ENCODE measurements around the gene RHBDD2. TPM values are rescaled to one million over a fixed set of nuclear protein-coding genes. Genes with fewer than 3 reads are reported as not detected.
"Not testable (repeated sequence)": the region's sequence is repeated elsewhere in the genome, so short reads cannot be mapped to it uniquely, and the experiment has no call there.

Gene RHBDD2
- polyA plus RNA-seq, 3 donors, result 34.1 to 54.6 (median 53.1) TPM

DNA sequence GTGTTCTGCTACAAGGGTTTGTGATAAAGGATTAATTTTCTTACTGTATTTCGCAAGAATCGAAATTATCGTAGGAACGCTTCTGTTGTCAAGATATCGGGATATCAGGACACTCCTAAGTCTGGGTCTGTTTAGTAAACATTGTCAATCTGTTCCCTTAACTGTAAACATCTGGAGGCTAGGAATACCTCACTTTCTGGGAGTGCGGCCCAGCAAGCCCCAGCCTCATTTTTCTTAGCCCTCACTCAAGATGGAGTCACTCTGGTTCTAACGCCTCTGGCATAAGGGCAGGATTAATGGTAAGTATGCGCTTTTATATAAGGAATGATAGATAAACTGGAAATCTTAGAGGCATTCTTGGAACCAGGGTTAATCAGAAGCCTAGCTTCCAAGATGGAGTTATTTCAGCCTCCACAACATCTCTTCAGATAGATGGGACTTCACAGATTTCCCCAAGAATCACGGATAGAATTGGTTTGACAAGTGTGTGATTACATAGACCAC, 35.2 kb upstream of the RHBDD2 start:
- peak overlapping the region in 6 of 7 donors; percentile 92 to 98 (median 96) for H3K27ac Mint-ChIP-seq
- intact Hi-C loops (cut with micrococcal nuclease), result loop anchor here in 1 of 2 donors (2.0 kb wide), 1 partner anchor 71 kb away; the partner anchor contains the start of gene POR
- H3K36me3 ChIP-seq (replicated peaks in 1 of 2; ENCODE audit: control insufficient read depth in 1 of 2, insufficient read depth in 2 of 2, low read length in 2 of 2), result no peaks in the 10 kb centered on the region
- peaks cover 34% of the 10 kb centered on the region for H3K4me1 Mint-ChIP-seq
- no peak for DNase-seq
- no peaks in the 10 kb centered on the region for H3K9me3 ChIP-seq (replicated peaks in 1 of 2; ENCODE audit: control insufficient read depth in 1 of 2, insufficient read depth in 1 of 2, low read length in 2 of 2)
- H3K4me3 Mint-ChIP-seq, result no peak overlapping the region
- no peak overlapping the region for H3K4me3 ChIP-seq (replicated peaks in 1 of 3; ENCODE audit: low read depth in 2 of 3, low read length in 3 of 3)
- no peak overlapping the region for H2AFZ ChIP-seq (ENCODE audit: insufficient read depth, low read depth, low read length, poor library complexity, severe bottlenecking)
- peaks cover 0 to 4% of the 10 kb centered on the region in 2 donors for H3K36me3 Mint-ChIP-seq
- H3K79me2 ChIP-seq (ENCODE audit: insufficient read depth, low read length), result no peaks in the 10 kb centered on the region
- no peaks in the 10 kb centered on the region for H4K20me1 ChIP-seq (ENCODE audit: insufficient read depth, low read length)
- peaks cover 0 to 4% (median 0%) of the 10 kb centered on the region in 7 donors for H3K9me3 Mint-ChIP-seq
- no peaks in the 10 kb centered on the region for H3K27me3 ChIP-seq (ENCODE audit: control insufficient read depth in 2 of 2, insufficient read depth in 2 of 2, low read length in 2 of 2)
- no peak overlapping the region for H3K4me2 ChIP-seq (replicated peaks; ENCODE audit: extremely low read depth, low read length, poor library complexity, severe bottlenecking)
- H3K9ac ChIP-seq (ENCODE audit: insufficient read depth, low read length, poor library complexity, severe bottlenecking), result no peak overlapping the region
- TF ChIP-seq, protein P1, sequence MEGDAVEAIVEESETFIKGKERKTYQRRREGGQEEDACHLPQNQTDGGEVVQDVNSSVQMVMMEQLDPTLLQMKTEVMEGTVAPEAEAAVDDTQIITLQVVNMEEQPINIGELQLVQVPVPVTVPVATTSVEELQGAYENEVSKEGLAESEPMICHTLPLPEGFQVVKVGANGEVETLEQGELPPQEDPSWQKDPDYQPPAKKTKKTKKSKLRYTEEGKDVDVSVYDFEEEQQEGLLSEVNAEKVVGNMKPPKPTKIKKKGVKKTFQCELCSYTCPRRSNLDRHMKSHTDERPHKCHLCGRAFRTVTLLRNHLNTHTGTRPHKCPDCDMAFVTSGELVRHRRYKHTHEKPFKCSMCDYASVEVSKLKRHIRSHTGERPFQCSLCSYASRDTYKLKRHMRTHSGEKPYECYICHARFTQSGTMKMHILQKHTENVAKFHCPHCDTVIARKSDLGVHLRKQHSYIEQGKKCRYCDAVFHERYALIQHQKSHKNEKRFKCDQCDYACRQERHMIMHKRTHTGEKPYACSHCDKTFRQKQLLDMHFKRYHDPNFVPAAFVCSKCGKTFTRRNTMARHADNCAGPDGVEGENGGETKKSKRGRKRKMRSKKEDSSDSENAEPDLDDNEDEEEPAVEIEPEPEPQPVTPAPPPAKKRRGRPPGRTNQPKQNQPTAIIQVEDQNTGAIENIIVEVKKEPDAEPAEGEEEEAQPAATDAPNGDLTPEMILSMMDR (IDR thresholded peaks at IDR 0.05), result no peak
- H3K4me1 ChIP-seq (ENCODE audit: control insufficient read depth in 1 of 2, insufficient read depth in 2 of 2, low read length in 2 of 2), result peaks cover 35 to 40% of the 10 kb centered on the region in 2 donors
- peak overlapping the region in 1 of 2 donors; percentile 72 for H3K27ac ChIP-seq (ENCODE audit: low read depth in 1 of 2, low read length in 2 of 2)
- WGBS (ENCODE audit: insufficient coverage), result 85% methylated on average over 6 of the region's 9 CpGs
- H3K27me3 Mint-ChIP-seq (ENCODE audit: low read depth in 3 of 3), result peaks cover 0 to 3% (median 3%) of the 10 kb centered on the region in 3 donors

DNA sequence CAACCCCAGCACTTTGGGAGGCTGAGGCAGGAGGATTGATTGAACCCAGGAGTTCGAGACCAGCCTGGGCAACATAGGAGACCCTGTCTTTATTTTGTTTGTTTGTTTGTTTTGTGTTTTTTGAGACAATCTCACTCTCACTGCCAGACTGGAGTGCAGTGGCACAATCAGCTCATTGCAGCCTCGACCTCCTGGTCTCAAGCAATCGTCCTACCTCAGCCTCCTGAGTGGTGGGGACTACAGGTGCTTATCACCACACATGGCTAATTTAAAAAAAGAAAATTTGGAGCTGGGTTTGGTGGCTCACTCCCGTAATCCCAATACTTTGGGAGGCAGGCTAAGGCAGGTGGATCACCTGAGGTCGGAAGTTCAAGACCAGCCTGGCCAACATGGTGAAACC, 34.7 kb upstream of the RHBDD2 start:
- Mint-ChIP-seq H3K36me3 (peaks cover 0 to 4% of the 10 kb centered on the region in 2 donors), H3K4me3 (no peak overlapping the region), H3K27me3 (ENCODE audit: low read depth in 3 of 3) (peaks cover 0 to 3% (median 3%) of the 10 kb centered on the region in 3 donors), H3K9me3 (peaks cover 0 to 4% (median 0%) of the 10 kb centered on the region in 7 donors), H3K4me1 (peaks cover 38% of the 10 kb centered on the region), H3K27ac (peak overlapping the region in 5 of 7 donors; percentile 75 to 98 (median 93))
- no peaks in the 10 kb centered on the region for H4K20me1 ChIP-seq (ENCODE audit: insufficient read depth, low read length)
- no peaks in the 10 kb centered on the region for H3K36me3 ChIP-seq (replicated peaks in 1 of 2; ENCODE audit: control insufficient read depth in 1 of 2, insufficient read depth in 2 of 2, low read length in 2 of 2)
- H3K4me1 ChIP-seq (ENCODE audit: control insufficient read depth in 1 of 2, insufficient read depth in 2 of 2, low read length in 2 of 2), result peaks cover 39 to 45% of the 10 kb centered on the region in 2 donors
- no peak overlapping the region for H3K27ac ChIP-seq (ENCODE audit: low read depth in 1 of 2, low read length in 2 of 2)
- no peak overlapping the region for H3K9ac ChIP-seq (ENCODE audit: insufficient read depth, low read length, poor library complexity, severe bottlenecking)
- H2AFZ ChIP-seq (ENCODE audit: insufficient read depth, low read depth, low read length, poor library complexity, severe bottlenecking), result no peak overlapping the region
- no peak overlapping the region for H3K4me3 ChIP-seq (replicated peaks in 1 of 3; ENCODE audit: low read depth in 2 of 3, low read length in 3 of 3)
- no peak overlapping the region for H3K4me2 ChIP-seq (replicated peaks; ENCODE audit: extremely low read depth, low read length, poor library complexity, severe bottlenecking)
- H3K27me3 ChIP-seq (ENCODE audit: control insufficient read depth in 2 of 2, insufficient read depth in 2 of 2, low read length in 2 of 2), result no peaks in the 10 kb centered on the region
- intact Hi-C loops (cut with micrococcal nuclease), result no loop called here
- TF ChIP-seq, protein P1 (IDR thresholded peaks at IDR 0.05), result no peak
- no peaks in the 10 kb centered on the region for H3K79me2 ChIP-seq (ENCODE audit: insufficient read depth, low read length)
- no CpG with 5 or more reads among the region's 5 CpGs for WGBS (ENCODE audit: insufficient coverage)
- no peak for DNase-seq
- H3K9me3 ChIP-seq (replicated peaks in 1 of 2; ENCODE audit: control insufficient read depth in 1 of 2, insufficient read depth in 1 of 2, low read length in 2 of 2), result no peaks in the 10 kb centered on the region

DNA sequence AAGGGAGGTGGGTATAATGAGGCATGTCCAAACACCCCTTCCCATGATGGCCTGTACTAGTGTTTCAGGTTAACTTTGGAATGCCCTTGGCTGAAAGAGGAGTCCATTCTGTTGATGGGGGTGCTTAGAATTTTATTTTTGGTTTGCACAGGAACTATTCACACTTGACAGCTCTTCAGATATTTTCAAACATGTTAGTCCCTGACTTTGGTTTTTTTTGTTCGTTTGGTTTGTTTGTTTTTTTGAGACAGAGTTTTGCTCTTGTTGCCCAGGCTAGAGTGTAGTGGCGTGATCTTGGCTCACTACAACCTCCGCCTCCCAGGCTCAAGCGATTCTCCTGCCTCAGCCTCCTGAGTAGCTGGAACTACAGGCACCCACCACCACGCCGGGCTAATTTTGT, 33.7 kb upstream of the RHBDD2 start:
- H3K4me2 ChIP-seq (replicated peaks; ENCODE audit: extremely low read depth, low read length, poor library complexity, severe bottlenecking); H3K27me3 ChIP-seq (ENCODE audit: control insufficient read depth in 2 of 2, insufficient read depth in 2 of 2, low read length in 2 of 2); H3K36me3 ChIP-seq (replicated peaks in 1 of 2; ENCODE audit: control insufficient read depth in 1 of 2, insufficient read depth in 2 of 2, low read length in 2 of 2); H4K20me1 ChIP-seq (ENCODE audit: insufficient read depth, low read length); H3K9ac ChIP-seq (ENCODE audit: insufficient read depth, low read length, poor library complexity, severe bottlenecking); H3K79me2 ChIP-seq (ENCODE audit: insufficient read depth, low read length); DNase-seq; H3K4me3 Mint-ChIP-seq; H3K36me3 Mint-ChIP-seq; H3K9me3 Mint-ChIP-seq; H3K27me3 Mint-ChIP-seq (ENCODE audit: low read depth in 3 of 3); intact Hi-C loops (cut with micrococcal nuclease); H3K27ac ChIP-seq (ENCODE audit: low read depth in 1 of 2, low read length in 2 of 2); H2AFZ ChIP-seq (ENCODE audit: insufficient read depth, low read depth, low read length, poor library complexity, severe bottlenecking); H3K4me3 ChIP-seq (replicated peaks in 1 of 3; ENCODE audit: low read depth in 2 of 3, low read length in 3 of 3); H3K9me3 ChIP-seq (replicated peaks in 1 of 2; ENCODE audit: control insufficient read depth in 1 of 2, insufficient read depth in 1 of 2, low read length in 2 of 2): not testable (repeated sequence)
- H3K4me1 ChIP-seq (ENCODE audit: control insufficient read depth in 1 of 2, insufficient read depth in 2 of 2, low read length in 2 of 2), result peaks cover 48 to 54% of the 10 kb centered on the region in 2 donors
- H3K27ac Mint-ChIP-seq, result peak overlapping the region in 2 of 7 donors; percentile 15 to 82
- peaks cover 47% of the 10 kb centered on the region for H3K4me1 Mint-ChIP-seq
- no CpG with 5 or more reads among the region's 6 CpGs for WGBS (ENCODE audit: insufficient coverage)
